GM18499 (cell line): ENCODE data around the gene RBM43.
"Not testable (repeated sequence)": the region's sequence is repeated elsewhere in the genome, so short reads cannot be mapped to it uniquely, and the experiment has no call there.

Experiments
- ATAC-seq: cut with Tn5 transposase; IDR thresholded peaks from one replicate; pipeline ENCODE4 v1.9.1; 2021; ENCODE audit warnings: moderate number of reproducible peaks; ENCODE audit not compliant: insufficient read depth, unreplicated experiment

RBM43 gene

DNA sequence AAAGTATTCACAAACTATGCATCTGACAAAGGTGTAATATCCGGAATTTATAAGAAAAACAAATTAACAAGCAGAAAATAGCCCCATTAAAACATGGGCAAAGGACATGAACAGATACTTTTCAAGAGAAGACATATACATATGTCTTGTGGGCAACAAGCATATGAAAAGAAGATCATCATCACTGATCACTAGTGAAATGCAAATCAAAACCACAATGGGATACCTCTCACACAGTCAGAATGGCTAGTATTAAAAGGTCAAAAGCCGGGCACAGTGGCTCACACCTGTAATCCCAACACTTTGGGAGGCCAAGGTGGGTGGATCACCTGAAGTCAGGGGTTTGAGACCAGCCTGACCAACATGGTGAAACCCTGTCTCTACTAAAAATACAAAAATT is 28.4 kb downstream of the RBM43 start:
- ATAC-seq: not testable (repeated sequence)

DNA sequence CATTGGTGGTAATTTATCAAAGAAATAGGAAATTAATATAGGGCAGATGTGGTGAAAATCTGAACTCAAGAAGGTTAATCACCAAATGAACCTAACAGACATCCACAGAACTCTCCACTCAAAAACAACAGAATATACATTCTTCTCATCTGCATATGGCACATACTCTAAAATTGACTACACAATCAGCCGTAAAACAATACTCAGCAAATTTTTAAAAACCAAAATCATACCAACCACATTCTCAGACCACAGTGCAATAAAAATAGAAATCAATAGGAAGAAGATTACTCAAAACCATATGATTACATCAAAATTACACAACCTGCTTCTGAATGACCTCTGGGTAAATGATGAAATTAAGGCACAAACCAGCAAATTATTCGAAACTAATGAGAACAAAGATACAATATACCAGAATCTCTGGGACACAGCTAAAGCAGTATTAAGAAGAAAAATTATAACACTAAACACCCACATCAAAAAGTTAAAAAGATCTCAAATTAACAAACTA is 31.0 kb downstream of the RBM43 start:
- ATAC-seq: no peak

DNA sequence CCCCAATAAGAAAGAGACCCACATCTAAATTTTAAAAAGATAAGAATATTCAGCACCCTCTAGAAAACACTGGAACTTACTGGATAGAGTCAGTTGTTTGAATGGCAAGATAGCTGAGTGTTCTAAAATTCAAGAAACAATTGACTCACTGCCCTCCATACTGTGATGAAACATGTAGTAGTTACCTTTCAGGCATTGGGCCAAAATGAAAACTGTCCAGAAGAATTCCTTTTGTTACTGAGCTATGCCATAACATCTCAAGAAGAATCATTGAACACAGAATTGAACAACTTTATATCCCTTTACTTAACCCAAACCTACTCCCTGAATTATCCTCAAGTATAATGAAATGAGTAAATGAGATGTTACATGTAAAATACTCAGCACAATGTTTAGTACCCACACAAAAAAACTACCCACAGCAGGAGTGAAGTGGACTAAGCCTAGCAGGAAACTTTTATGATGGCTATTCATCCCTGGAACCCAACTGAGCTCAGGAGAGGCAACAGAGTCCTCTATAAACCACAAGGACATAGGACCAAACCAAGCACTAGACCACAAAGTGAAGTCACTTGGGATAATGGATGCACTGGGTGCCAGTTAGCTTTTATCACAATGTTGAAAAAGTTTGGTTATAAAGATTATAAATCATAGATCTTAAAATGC is 32.7 kb downstream of the RBM43 start:
- ATAC-seq: no peak

DNA sequence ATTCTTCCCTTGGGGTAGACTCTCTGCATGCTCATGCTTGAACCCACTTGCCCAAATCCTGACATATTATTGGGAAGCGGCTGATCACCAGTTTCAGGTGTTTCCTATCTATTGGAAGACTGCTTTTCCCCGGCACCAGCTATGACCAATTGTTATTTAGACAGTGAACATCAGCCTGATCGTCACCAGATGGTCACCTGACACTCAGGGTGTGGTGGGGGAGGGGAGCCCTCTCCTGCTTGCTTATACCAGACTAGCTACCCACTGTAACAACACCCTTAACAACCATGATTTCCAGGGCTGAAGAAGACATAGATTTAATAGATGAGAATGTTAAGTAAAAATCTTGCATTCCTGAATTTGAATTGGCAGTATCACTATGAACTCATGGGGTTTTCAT is 44.3 kb downstream of the RBM43 start:
- no peak for ATAC-seq

DNA sequence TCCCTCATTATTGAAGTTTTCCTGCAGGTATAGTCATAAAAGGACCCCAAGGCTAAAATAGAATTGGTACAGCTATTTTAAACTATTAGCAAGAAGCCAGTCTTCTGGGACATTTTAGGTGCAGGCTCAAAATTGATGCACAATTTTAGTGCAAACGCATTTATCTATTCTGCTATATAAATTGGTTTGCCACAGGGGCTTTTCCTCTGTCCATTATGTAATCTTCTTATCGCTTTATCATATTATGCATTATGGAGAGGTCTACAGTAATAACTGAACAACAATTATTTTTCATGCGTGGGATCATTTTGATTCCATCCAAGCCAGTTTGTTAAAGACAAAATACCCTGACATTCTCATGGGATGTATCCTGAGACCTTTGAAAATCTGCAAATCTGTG is 54.6 kb downstream of the RBM43 start:
- no peak for ATAC-seq

DNA sequence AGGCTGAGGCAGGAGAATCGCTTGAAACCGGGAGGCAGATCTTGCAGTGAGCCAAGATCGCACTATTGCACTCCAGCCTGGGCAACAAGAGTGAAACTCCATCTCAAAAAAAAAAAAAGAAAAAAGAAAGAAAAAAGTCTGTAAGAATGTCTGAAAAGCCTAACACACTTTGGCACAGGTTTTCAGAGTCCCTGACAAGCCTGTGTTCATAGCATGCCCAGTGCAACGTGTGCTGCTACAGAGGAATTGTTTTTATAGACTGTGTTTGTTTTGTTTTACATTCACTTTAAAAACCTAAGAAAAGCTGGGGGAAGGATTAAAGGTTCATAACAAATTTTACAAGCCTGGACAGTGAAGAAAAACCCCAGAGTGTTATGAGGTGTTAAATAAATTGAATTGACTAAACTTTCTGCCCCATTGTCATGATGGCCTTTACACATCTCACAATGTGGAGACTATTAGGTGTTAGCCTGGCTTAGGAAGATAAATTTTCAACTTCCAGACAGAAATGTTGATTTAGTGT is 55.2 kb downstream of the RBM43 start:
- ATAC-seq: no peak

DNA sequence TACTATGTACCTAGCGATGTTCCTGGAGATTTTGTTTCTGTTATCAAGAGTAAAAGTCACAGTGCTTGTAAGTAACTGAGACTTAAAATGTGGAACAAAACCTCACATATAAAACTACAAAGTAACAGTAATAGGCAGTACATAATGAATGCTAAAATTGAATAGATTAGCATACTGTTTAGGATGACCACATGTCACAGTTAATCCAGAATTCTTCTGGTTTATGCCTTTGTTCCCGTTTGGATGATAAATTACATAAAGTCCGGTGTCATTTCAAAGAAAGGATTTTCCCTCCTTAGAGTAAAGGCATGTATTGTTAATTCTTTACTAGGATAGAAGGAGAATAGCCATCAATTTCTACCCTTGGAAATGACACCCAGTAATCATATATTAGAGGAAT is 56.1 kb downstream of the RBM43 start:
- no peak for ATAC-seq

DNA sequence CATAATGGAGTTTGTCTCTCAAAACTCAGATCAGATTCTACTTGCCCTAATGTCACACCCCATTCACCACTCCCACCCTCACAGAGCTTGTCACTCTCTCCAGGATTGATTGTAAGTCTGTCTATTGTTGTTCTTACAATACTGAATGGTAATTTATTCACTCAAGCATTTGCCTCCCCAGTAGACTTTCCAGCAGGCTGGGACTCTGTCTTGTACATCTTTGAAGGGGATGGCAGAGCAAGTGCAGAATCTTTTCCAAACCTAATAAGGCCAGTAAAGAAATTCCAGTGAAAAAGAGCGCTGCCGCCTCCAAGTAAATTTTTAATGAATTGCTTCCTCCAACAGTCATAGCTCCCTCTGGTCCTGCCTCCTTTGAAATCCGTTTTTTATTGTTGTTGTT is 56.9 kb downstream of the RBM43 start:
- no peak for ATAC-seq

DNA sequence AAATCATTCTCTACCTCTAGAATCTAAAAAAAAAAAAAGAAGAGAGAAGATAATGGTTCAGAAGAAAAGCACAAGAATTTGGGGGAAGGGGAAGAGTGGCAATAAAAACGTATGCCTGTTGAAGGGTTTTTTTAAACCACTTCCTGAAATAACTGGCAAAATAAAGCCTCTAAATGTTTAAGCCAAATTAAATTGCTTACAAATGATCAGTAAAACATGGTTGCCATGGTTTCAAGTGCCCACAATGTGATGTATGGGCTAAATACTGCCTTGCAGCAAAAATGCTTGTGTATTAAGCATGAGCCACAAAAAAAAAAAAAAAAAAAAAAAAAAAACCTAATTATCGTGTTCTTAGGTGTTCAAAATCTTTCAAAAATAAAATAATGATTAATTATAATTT is 60.8 kb downstream of the RBM43 start:
- ATAC-seq: no peak

DNA sequence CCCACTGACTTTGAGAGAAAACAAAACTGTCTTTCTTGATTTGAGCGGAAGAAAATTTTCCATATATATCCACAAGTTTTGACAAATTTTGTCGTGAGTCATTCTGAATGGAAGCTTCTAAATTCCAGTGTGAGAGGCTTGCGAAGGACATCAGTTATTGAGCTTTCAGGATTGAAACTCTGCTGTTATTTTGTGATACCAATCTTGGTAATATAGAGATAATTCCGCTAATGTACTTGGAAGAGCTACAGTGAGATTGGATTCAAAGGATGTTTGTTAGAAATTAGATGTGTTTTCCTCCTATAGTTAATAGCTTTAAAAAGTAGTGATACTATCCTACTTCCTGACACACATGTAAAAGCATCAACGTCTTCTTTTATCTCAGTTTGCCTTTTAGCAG is 61.4 kb downstream of the RBM43 start:
- ATAC-seq: no peak

DNA sequence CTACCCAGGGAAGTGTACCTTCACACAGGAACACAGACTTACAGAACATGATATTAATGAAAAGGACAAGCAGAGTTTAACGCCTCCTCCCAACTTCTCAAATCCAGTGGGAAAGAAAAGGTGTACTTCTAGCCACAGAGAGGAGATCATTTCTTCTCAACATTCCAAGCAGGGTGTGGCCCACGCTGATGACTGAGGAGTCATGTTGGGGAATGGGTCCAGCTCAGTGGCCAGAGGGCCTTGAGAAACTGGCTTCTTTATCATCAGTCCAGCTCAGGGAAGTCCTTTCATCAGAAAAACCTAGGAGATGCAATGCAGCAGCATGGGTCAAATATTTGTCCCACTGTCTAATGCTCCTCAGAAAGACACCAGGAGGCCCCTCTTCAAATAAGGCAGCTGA is 63.0 kb downstream of the RBM43 start:
- no peak for ATAC-seq
